ENCODE results near the gene ABCC4.
"Not testable (repeated sequence)": the region's sequence is repeated elsewhere in the genome, so short reads cannot be mapped to it uniquely, and the experiment has no call there.

DNA sequence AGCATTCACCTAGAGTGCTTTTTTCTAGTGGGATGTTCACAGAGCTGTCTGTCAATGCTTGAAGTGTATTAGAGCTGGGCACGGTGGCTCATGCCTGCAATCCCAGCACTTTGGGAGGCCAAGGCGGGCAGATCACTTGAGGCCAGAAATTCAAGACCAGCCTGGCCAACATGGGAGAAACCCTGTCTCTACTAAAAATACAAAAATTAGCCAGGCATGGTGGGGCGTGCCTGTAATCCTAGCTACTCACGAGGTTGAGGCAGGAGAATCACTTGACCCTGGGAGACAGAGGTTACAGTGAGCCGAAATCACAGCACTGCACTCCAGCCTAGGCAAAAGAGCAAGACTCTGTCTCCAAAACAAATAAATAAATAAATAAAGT lies 108.7 kb downstream of the ABCC4 start:
- TF ChIP-seq, protein P1, sequence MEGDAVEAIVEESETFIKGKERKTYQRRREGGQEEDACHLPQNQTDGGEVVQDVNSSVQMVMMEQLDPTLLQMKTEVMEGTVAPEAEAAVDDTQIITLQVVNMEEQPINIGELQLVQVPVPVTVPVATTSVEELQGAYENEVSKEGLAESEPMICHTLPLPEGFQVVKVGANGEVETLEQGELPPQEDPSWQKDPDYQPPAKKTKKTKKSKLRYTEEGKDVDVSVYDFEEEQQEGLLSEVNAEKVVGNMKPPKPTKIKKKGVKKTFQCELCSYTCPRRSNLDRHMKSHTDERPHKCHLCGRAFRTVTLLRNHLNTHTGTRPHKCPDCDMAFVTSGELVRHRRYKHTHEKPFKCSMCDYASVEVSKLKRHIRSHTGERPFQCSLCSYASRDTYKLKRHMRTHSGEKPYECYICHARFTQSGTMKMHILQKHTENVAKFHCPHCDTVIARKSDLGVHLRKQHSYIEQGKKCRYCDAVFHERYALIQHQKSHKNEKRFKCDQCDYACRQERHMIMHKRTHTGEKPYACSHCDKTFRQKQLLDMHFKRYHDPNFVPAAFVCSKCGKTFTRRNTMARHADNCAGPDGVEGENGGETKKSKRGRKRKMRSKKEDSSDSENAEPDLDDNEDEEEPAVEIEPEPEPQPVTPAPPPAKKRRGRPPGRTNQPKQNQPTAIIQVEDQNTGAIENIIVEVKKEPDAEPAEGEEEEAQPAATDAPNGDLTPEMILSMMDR (IDR thresholded peaks at IDR 0.05), result not testable (repeated sequence)
- TF ChIP-seq POLR2A (IDR thresholded peaks at IDR 0.05), result not testable (repeated sequence)

Measured in suprapubic skin (tissue), 3 donors.